ENCODE measurements around the gene MRPL27.
A peak's percentile ranks its signal among the peaks of the same experiment; 100 is the strongest.
"Not testable (repeated sequence)": the region's sequence is repeated elsewhere in the genome, so short reads cannot be mapped to it uniquely, and the experiment has no call there.

The MRPL27 gene

GRCh38 chr17:50398672-50399071, 25.7 kb upstream of the MRPL27 start:
- not testable (repeated sequence) for H3K27ac ChIP-seq (ENCODE audit: low read length); H3K27me3 ChIP-seq (ENCODE audit: low read depth, low read length); H3K4me3 ChIP-seq (ENCODE audit: low read depth in 1 of 2, low read length in 2 of 2); H3K9me3 ChIP-seq (ENCODE audit: control insufficient read depth in 1 of 2, low read length in 2 of 2)
- Histone ChIP-seq H3K4me1 (ENCODE audit: control insufficient read depth in 1 of 2, insufficient read depth in 2 of 2, low read length in 2 of 2) (peaks cover 0 to 27% of the 10 kb centered on the region in 2 donors), H3K36me3 (ENCODE audit: control insufficient read depth in 1 of 2, insufficient read depth in 2 of 2, low read length in 2 of 2) (peaks cover 13 to 25% of the 10 kb centered on the region in 2 donors)

- peaks cover 0 to 27% of the 10 kb centered on the region in 2 donors for H3K4me1 ChIP-seq (ENCODE audit: control insufficient read depth in 1 of 2, insufficient read depth in 2 of 2, low read length in 2 of 2)
- peak overlapping the region; percentile 96 to 98 for H3K4me3 ChIP-seq (ENCODE audit: low read depth in 1 of 2, low read length in 2 of 2)
- no peaks in the 10 kb centered on the region for H3K9me3 ChIP-seq (ENCODE audit: control insufficient read depth in 1 of 2, low read length in 2 of 2)
- H3K27me3 ChIP-seq (ENCODE audit: low read depth, low read length), result no peaks in the 10 kb centered on the region
- H3K27ac ChIP-seq (ENCODE audit: low read length), result no peak overlapping the region
- peaks cover 21 to 33% of the 10 kb centered on the region in 2 donors for H3K36me3 ChIP-seq (ENCODE audit: control insufficient read depth in 1 of 2, insufficient read depth in 2 of 2, low read length in 2 of 2)
Measured at GRCh38 chr17:50397919-50398285, 24.9 kb upstream of the MRPL27 start.

- Histone ChIP-seq H3K9me3 (ENCODE audit: control insufficient read depth in 1 of 2, low read length in 2 of 2) (no peaks in the 10 kb centered on the region), H3K36me3 (ENCODE audit: control insufficient read depth in 1 of 2, insufficient read depth in 2 of 2, low read length in 2 of 2) (peaks cover 26 to 39% of the 10 kb centered on the region in 2 donors), H3K27me3 (ENCODE audit: low read depth, low read length) (no peaks in the 10 kb centered on the region), H3K4me1 (ENCODE audit: control insufficient read depth in 1 of 2, insufficient read depth in 2 of 2, low read length in 2 of 2) (peaks cover 0 to 27% of the 10 kb centered on the region in 2 donors), H3K4me3 (ENCODE audit: low read depth in 1 of 2, low read length in 2 of 2) (peak within 1 kb of the TSS; percentile 96 to 98), H3K27ac (ENCODE audit: low read length) (peak within 1 kb of the TSS; percentile 91)
Measured at GRCh38 chr17:50397111-50397918, 24.3 kb upstream of the MRPL27 start, which contains the start of gene LRRC59. TSS of gene LRRC59 (minus strand) at chr17:50397523. CDS start at chr17:50397317, 206 bp downstream.

GRCh38 chr17:50396261-50397110, 23.5 kb upstream of the MRPL27 start:
- Histone ChIP-seq H3K4me1 (ENCODE audit: control insufficient read depth in 1 of 2, insufficient read depth in 2 of 2, low read length in 2 of 2) (peaks cover 0 to 27% of the 10 kb centered on the region in 2 donors), H3K27me3 (ENCODE audit: low read depth, low read length) (no peaks in the 10 kb centered on the region), H3K4me3 (ENCODE audit: low read depth in 1 of 2, low read length in 2 of 2) (peak overlapping the region; percentile 96 to 98), H3K9me3 (ENCODE audit: control insufficient read depth in 1 of 2, low read length in 2 of 2) (no peaks in the 10 kb centered on the region), H3K27ac (ENCODE audit: low read length) (peak overlapping the region; percentile 91), H3K36me3 (ENCODE audit: control insufficient read depth in 1 of 2, insufficient read depth in 2 of 2, low read length in 2 of 2) (peaks cover 32 to 47% of the 10 kb centered on the region in 2 donors)

- no peaks in the 10 kb centered on the region for H3K9me3 ChIP-seq (ENCODE audit: control insufficient read depth in 1 of 2, low read length in 2 of 2)
- H3K4me3 ChIP-seq (ENCODE audit: low read depth in 1 of 2, low read length in 2 of 2), result peak overlapping the region in 1 of 2 donors; percentile 8
- no peaks in the 10 kb centered on the region for H3K27me3 ChIP-seq (ENCODE audit: low read depth, low read length)
- no peak overlapping the region for H3K27ac ChIP-seq (ENCODE audit: low read length)
- H3K4me1 ChIP-seq (ENCODE audit: control insufficient read depth in 1 of 2, insufficient read depth in 2 of 2, low read length in 2 of 2), result peaks cover 0 to 27% of the 10 kb centered on the region in 2 donors
- peaks cover 43 to 65% of the 10 kb centered on the region in 2 donors for H3K36me3 ChIP-seq (ENCODE audit: control insufficient read depth in 1 of 2, insufficient read depth in 2 of 2, low read length in 2 of 2)
Measured at GRCh38 chr17:50394711-50395110, 21.7 kb upstream of the MRPL27 start.

DNA sequence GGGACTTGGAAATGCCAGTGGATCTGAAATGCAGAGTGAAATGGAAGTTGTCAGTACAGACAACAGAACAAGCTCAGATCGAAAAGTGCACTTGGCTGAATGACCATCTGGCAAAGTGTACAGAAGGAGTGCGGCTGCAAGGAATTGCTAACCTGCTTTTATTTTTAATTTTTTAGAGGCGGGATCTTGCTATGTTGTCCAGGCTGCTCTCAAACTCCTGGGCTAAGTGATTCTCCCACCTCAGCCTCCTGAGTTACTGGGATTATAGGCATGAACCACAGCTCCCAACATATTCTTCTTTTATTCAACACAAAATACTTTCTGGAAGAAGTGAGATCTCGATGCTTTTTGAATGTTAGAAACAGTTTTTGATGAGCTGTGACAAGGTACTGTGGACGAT, 20.7 kb upstream of the MRPL27 start:
- H3K4me1 ChIP-seq (ENCODE audit: control insufficient read depth in 1 of 2, insufficient read depth in 2 of 2, low read length in 2 of 2), result peaks cover 0 to 27% of the 10 kb centered on the region in 2 donors
- H3K36me3 ChIP-seq (ENCODE audit: control insufficient read depth in 1 of 2, insufficient read depth in 2 of 2, low read length in 2 of 2), result peaks cover 53 to 75% of the 10 kb centered on the region in 2 donors

DNA sequence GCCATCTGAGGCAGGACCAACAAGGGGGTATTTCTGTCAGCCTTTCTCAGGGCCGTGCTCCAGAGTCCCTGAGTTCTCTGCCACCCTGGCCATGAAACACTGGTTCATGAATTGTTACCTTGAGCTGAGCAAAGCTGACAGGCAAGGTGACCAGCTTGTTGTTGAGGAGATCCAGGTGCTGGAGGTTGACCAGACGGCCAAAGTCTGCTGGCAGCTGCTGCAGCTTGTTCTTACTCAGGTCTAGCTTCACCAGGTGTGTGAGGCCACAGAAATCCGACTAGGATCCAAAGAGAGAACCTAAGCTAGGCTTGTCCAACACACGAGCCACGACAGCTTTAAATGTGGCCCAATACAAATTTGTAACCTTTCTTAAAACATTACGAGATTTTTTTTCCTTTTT, 19.6 kb upstream of the MRPL27 start:
- no peaks in the 10 kb centered on the region for H3K27me3 ChIP-seq (ENCODE audit: low read depth, low read length)
- H3K36me3 ChIP-seq (ENCODE audit: control insufficient read depth in 1 of 2, insufficient read depth in 2 of 2, low read length in 2 of 2), result peaks cover 64 to 86% of the 10 kb centered on the region in 2 donors
- H3K27ac ChIP-seq (ENCODE audit: low read length), result no peak overlapping the region
- no peak overlapping the region for H3K4me3 ChIP-seq (ENCODE audit: low read depth in 1 of 2, low read length in 2 of 2)
- H3K4me1 ChIP-seq (ENCODE audit: control insufficient read depth in 1 of 2, insufficient read depth in 2 of 2, low read length in 2 of 2), result peaks cover 0 to 22% of the 10 kb centered on the region in 2 donors
- H3K9me3 ChIP-seq (ENCODE audit: control insufficient read depth in 1 of 2, low read length in 2 of 2), result no peaks in the 10 kb centered on the region

More for the DNA sequence above, 20.7 kb upstream of the MRPL27 start:
- Histone ChIP-seq H3K27me3 (ENCODE audit: low read depth, low read length) (no peaks in the 10 kb centered on the region), H3K4me3 (ENCODE audit: low read depth in 1 of 2, low read length in 2 of 2) (no peak overlapping the region), H3K27ac (ENCODE audit: low read length) (no peak overlapping the region), H3K9me3 (ENCODE audit: control insufficient read depth in 1 of 2, low read length in 2 of 2) (no peaks in the 10 kb centered on the region)

DNA sequence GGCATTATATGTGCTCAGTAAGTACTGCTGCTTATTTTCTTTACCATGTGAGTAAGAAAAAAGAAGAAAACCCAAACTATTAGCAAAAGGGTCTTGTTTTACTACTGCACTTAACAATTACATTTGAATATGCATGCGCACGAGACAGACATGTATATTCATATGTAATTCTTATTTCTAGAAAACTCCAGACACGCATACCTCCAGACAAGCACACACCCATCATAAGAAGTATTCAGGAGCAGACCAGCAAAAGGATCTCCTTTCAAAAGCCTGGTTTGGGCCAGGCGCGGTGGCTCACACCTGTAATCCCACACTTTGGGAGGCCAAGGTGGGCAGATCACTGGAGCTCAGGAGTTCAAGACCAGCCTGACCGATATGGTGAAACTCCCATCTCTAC, 16.6 kb upstream of the MRPL27 start:
- H3K4me3 ChIP-seq (ENCODE audit: low read depth in 1 of 2, low read length in 2 of 2), result no peak overlapping the region
- no peaks in the 10 kb centered on the region for H3K9me3 ChIP-seq (ENCODE audit: control insufficient read depth in 1 of 2, low read length in 2 of 2)
- H3K27ac ChIP-seq (ENCODE audit: low read length), result no peak overlapping the region
- H3K4me1 ChIP-seq (ENCODE audit: control insufficient read depth in 1 of 2, insufficient read depth in 2 of 2, low read length in 2 of 2), result no peaks in the 10 kb centered on the region
- peaks cover 86 to 100% of the 10 kb centered on the region in 2 donors for H3K36me3 ChIP-seq (ENCODE audit: control insufficient read depth in 1 of 2, insufficient read depth in 2 of 2, low read length in 2 of 2)
- no peaks in the 10 kb centered on the region for H3K27me3 ChIP-seq (ENCODE audit: low read depth, low read length)

DNA sequence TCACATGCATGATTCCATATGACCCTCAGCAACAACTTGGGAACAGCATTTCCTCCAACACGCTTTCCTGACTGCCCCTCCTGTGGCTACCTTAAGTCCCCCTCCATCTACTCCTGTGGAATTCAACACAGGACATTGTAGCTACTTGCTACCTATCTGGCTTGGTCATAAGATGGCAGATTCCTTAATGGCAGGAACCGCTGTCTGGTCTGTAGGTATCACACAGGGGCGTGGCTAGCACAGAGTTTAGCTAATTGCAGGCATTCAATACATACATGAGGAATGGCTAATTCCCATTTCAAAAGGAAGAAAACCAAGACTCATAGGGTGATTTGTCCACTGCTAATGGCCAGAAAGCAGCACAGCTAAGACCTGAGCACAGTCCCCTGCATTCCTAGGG, 15.7 kb upstream of the MRPL27 start:
- no peaks in the 10 kb centered on the region for H3K9me3 ChIP-seq (ENCODE audit: control insufficient read depth in 1 of 2, low read length in 2 of 2)
- no peak overlapping the region for H3K4me3 ChIP-seq (ENCODE audit: low read depth in 1 of 2, low read length in 2 of 2)
- H3K4me1 ChIP-seq (ENCODE audit: control insufficient read depth in 1 of 2, insufficient read depth in 2 of 2, low read length in 2 of 2), result no peaks in the 10 kb centered on the region
- H3K36me3 ChIP-seq (ENCODE audit: control insufficient read depth in 1 of 2, insufficient read depth in 2 of 2, low read length in 2 of 2), result peaks cover 78 to 100% of the 10 kb centered on the region in 2 donors
- H3K27ac ChIP-seq (ENCODE audit: low read length), result no peak overlapping the region
- no peaks in the 10 kb centered on the region for H3K27me3 ChIP-seq (ENCODE audit: low read depth, low read length)

- no peaks in the 10 kb centered on the region for H3K4me1 ChIP-seq (ENCODE audit: control insufficient read depth in 1 of 2, insufficient read depth in 2 of 2, low read length in 2 of 2)
- H3K27ac ChIP-seq (ENCODE audit: low read length), result no peak overlapping the region
- H3K27me3 ChIP-seq (ENCODE audit: low read depth, low read length), result no peaks in the 10 kb centered on the region
- H3K9me3 ChIP-seq (ENCODE audit: control insufficient read depth in 1 of 2, low read length in 2 of 2), result no peaks in the 10 kb centered on the region
- no peak overlapping the region for H3K4me3 ChIP-seq (ENCODE audit: low read depth in 1 of 2, low read length in 2 of 2)
- peaks cover 69 to 99% of the 10 kb centered on the region in 2 donors for H3K36me3 ChIP-seq (ENCODE audit: control insufficient read depth in 1 of 2, insufficient read depth in 2 of 2, low read length in 2 of 2)
Measured at GRCh38 chr17:50386510-50386909, 13.5 kb upstream of the MRPL27 start.

GRCh38 chr17:50382931-50383330, 9.9 kb upstream of the MRPL27 start:
- Histone ChIP-seq H3K9me3 (ENCODE audit: control insufficient read depth in 1 of 2, low read length in 2 of 2) (no peaks in the 10 kb centered on the region), H3K27me3 (ENCODE audit: low read depth, low read length) (no peaks in the 10 kb centered on the region), H3K4me1 (ENCODE audit: control insufficient read depth in 1 of 2, insufficient read depth in 2 of 2, low read length in 2 of 2) (no peaks in the 10 kb centered on the region), H3K27ac (ENCODE audit: low read length) (no peak overlapping the region), H3K36me3 (ENCODE audit: control insufficient read depth in 1 of 2, insufficient read depth in 2 of 2, low read length in 2 of 2) (peaks cover 50 to 74% of the 10 kb centered on the region in 2 donors), H3K4me3 (ENCODE audit: low read depth in 1 of 2, low read length in 2 of 2) (no peak overlapping the region)
